COR-L47 (cell line): Measurements from ENCODE around the gene XXYLT1.
"Not testable (repeated sequence)": the region's sequence is repeated elsewhere in the genome, so short reads cannot be mapped to it uniquely, and the experiment has no call there.

Source experiments
- DNase-seq: peaks from one replicate; lab custom pipeline; 2025; lab: John Stamatoyannopoulos, UW

XXYLT1 gene

DNA sequence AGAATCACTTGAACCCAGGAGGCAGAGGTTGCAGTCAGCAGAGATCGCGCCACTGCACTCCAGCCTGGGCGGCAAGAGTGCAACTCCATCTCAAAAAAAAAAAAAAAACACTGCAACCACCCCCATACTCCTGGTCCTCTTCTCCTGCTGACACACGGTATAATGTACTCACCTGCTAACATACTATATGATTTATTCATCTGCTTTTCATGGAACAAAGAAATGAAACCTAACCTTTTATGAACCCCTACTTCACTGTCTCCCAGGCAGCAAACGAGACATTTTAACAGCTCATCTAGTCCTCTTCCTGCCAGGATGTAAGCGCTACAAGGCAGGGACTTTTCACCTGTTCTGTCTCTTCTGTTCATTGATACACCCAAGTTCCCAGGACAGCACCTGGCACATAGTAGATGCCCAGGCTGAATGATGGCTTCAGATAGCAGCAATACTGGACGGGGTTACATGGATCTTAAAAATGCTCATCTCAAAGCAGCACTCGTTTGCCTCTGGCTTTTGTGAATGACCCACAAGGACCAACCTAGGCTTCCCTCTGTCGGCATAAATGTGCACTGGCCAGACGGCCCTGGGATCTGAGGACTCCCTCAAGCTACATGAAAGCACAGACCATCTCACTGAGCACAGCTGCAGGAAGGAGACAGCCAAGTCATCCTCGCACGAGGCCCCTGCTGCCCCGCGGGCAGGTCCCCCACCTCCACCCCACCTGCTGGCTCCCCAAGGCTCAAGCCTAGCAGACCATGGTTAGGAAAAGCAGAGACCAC lies 20.3 kb downstream of the XXYLT1 start:
- DNase-seq, result no peak

DNA sequence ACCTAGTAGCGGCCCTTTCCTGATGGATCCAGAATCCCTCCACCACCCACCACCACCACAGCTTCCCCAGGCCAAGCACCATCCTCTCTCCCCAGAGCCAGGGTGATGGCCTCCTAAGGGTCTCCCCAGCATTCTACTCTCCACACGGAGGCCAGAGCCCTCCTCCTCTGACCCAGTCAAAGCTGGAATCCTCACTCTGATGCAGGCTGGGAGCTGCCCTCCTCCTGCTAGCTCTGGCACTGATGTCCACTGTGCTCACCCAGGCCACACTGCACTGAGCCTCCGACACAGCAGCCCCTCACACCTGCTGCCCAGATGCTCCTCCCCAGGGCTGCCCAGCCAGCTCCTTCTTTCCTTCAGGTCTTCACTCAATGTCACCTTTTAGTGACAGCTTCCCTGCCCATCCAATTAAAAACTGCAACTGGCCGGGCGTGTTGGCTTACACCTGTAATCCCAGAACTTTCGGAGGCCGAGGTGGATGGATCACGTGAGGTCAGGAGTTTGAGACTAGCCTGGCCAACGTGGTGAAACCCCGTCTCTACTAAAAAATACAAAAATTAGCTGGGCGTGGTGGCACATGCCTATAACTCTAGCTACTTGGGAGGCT lies 21.0 kb downstream of the XXYLT1 start:
- DNase-seq, result no peak

DNA sequence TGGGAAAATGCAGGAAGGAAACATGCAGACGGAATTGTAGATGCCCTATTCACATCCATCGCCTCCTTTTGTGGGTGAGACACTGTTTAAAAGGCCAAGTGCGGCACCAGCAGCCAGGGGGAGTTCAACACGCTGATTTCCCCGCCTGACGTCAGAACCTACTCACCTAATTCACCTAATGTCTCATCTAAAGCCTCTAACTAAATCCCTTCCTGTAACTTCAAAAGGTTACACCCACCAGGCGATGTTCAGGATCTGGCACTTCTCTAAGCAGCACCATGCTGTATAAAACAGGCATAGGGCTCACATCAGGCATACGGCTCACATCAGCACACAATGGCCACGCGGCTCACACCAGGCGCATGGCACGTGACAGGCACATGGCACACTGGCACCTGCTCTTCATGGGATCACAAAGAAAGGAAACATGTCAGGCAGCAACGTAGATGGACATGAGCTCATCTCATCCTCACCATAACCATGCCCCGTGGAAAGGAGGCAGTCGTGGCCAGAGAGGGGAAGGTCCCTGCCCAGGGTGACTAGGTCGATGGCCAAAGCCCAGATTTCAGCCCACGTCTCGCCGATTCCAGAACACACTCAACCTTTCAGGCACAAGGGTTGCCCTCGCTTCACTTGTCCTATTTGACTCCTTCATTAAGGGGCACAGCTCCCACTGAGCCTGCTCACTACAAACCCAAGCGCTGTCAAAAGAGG lies 21.7 kb downstream of the XXYLT1 start:
- no peak for DNase-seq

DNA sequence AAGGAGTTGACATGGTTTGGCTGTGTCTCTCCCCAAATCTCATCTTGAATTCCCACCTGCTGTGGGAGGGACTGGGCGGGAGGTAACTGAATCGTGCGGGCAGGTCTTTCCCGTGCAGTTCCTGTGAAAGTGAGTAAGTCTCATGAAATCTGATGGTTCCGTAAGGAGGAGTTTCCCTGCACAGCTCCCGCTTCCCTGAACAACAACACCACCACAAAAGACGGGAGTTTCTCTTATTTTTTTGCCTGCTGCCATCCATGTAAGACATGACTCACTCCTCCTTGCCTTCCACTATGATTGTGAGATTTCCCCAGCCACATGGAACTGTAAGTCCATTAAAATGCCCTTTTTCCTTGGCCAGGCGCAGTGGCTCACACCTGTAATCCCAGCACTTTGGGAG lies 22.7 kb downstream of the XXYLT1 start:
- DNase-seq, result no peak

DNA sequence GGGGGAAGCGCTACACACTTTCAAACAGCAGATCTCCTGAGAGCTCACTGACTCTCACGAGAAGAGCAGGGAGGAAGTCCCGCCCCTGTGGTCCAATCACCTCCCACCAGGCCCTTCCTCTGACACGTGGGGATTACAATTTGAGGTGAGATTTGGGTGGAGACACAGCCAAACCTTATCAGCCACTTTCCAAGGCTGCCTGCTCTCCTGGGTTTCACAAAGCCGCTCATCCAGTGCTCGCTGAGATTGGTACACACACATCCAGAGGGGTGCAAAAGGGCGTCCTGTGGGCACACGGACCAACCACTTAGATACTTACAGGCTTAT lies 23.1 kb downstream of the XXYLT1 start:
- DNase-seq, result no peak

DNA sequence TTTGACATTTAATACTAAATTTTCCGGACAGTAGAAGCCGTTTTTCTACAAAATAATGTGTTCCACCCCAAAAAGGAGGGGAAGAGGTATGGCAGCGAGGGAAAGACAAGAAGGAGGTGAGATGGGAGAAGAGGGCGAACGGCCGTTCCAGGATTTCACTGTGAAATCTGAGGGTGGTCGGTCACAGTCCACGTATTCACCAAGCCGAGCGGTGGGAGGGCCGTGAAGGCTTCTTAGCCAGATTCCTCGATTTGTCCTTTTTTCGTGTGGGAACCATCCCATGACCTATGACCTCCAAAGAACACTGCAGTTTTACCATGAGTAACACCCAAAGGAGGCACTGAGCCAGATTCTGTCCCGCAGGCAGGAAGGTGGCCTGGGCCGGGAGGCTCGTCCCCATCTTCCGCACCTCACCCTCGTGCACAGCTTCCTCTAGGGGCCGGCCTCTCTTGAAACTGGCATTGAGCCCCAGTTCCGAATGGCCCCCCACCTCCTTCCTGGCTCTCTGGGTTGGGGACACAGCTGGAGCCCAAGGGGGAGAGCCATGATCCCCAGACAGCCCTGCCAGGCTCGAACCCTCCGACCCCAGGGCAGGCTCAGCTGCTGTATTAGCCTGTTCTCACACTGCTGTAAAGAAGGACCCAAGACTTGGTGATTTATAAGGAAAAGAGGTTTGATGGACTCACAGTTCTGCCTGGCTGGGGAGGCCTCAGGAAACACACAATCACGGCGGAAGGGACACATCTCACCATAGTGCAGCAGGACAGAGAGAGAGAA lies 23.7 kb downstream of the XXYLT1 start:
- DNase-seq, result no peak

DNA sequence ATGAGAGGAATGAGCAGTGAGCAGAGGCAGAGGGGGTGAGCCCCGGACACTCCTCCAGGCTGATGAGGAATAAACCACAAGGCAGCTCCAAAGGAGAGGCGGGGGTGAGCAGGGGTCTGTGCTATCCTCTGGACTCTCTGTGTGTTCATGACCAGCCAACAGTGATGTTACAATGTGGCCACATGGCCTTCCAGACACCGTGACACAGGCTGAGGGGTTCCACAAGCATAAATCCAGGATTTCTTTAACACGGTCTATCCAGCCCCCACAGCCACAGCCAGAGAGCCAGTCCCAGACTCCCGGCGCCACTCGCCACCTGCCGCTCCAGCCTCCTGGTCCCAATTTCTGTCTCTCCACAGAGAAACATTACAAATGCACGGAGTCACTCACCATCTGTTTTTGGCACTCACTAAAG lies 24.4 kb downstream of the XXYLT1 start:
- no peak for DNase-seq

DNA sequence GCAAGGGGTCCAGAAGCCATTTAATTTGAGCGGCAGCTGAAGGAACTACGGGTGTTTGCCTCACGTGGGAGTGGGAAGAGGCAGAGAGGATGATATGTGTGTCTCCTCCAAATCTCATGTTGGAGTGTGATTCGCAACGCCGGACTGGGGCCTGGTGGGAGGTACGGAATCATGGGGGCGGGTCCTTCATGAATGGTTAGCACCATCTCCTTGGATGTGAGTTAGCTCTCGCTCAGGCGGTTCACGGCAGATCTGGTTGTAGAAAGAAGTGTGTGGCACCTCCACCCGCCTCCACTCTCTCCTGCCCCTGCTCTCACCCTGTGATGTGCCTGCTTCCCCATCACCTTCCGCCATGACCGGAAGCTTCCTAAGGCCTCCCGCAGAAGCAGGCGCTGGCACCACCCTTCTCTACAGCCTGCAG lies 25.4 kb downstream of the XXYLT1 start:
- DNase-seq, result no peak

DNA sequence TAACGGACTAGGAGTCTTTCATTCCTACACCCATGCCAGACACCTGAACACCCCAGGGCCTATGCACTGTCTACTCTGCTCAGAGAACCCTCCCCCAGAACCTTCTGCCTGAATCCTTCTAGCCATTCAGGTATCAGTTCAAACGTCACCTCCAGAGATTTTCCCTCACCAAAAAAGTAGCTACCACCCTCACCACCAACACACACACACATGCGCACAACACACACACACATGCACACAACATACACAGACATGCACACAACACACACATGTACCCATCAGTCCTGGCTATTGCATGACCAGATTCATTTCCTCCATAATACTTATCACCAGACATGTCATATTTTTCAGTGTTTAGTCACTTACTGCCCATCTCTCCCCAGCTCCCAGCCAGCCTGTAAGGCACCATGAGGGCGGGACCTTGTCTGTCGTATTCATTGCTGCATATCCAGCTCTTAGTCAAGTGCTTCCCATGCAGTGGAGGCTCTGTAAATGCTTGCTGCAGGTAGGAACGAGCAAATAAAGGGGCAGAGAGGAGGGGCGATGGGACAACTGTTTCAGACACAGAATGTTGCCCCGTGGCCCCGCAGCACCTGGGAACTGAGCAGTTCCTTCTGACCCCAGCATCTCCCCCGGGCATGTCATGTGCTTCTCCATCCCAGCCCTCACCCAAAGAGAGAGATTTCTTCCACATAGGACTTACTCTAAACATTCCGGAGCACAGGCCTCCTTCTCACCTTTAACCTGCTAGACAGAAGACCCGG lies 29.2 kb downstream of the XXYLT1 start:
- DNase-seq, result no peak

DNA sequence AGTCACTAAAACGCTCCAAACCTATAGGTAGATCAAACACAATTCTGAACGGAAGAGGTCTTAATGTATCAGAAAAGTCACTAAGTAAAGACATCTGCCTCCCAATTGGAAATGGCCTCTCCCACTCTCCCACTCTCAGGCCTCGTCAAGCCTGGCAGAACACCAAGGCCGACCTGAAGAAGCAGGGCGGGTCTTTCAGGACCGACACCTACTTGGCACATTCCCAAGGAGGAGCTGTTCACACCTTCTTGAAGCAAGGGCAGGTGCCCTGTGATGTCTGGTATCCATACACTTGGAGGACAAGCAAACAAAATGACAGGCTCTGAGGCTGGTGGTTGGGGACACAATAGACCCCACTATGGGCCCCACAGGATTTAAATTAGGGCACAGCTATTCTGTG lies 30.0 kb downstream of the XXYLT1 start:
- no peak for DNase-seq

DNA sequence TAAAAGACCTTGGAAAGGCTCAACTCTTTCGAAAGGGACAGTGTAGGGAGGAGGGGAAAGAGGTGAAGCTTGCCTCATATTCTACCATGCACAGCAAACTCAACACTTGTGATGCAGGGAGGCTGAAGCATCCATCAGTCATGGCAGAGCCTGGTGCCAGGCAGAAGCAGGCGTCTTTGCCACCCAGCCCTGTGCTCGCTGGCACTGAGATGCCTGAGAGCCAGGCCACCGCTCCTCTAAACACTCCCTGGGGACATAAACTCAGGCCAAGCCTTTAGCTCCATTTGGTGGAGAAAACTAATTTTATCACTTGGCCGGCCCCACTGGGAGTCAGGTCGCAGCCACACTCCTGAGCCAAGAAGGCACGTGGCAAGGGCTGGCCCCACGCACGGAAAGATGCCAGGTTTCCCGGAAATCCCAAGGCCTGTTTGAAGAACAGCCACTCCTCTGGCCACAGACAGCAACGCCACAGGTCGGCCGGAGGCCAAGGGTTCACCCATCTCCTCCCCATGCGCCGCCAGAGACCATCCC lies 30.7 kb downstream of the XXYLT1 start:
- no peak for DNase-seq

DNA sequence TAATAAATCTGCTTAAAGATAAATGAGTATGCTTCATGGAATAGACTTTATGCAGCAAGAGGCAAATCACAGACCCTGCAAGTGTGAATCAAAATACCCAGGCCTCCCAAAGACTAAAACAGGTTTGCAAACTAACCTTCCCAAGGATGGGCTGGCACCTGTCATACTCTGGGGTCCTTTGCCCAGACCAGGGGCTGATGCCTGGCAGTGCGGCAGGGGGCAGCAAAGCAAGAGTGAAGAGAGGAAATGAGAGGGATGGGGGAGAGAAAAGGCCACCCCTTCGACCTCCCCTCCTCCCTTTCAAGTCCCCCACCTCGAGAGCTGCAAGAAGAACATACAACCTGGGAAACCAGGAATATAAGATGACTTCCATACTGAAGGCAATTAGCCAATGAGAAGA lies 31.8 kb downstream of the XXYLT1 start:
- no peak for DNase-seq

DNA sequence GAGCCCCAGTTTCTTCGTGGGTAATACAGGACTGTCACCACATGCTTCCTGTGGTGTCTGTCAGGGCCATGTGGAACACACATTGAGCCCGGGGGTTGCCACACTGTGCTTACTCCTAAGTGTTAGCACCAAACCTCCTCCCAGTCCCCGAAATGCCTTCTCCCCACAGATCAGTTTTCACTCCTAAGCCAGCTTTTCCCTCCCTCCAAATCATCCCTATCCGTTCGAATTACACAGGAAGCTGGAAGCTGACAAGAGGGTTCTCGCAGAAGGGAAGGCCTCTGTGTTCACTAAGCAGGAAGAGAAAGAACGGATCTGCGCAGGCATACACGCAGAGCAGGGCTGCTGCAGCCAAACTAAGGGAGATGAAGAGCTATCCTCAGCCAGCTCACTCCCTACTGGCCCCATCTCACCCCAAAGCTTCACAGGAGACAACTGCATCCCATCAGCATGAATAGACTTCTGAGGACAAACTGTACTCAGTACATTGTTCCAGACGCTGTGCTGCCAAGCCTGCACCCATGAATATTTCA lies 32.3 kb downstream of the XXYLT1 start:
- no peak for DNase-seq

DNA sequence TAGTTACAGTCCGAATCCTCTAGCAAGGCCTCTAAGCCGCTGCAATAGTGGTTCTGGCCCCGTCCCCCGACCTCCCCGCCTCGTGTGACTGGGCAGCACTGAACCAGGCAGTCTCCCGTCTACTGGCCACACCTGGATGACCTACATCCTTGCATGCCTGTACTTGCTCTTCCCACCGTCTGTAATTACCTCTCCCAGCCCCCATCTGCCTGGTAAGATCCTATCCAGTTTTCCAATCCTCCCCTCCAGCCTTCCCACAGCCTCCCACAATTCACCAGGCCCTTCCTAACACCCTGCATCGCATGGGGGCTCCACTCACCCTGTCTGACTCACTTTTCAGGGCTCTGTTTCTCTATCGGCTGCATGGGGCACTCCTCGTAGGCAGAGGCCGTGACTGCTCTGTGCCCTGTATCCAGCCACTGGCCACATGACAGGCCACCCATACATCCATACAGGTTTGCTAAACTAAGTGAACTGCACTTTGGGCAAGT lies 32.8 kb downstream of the XXYLT1 start:
- DNase-seq, result no peak

DNA sequence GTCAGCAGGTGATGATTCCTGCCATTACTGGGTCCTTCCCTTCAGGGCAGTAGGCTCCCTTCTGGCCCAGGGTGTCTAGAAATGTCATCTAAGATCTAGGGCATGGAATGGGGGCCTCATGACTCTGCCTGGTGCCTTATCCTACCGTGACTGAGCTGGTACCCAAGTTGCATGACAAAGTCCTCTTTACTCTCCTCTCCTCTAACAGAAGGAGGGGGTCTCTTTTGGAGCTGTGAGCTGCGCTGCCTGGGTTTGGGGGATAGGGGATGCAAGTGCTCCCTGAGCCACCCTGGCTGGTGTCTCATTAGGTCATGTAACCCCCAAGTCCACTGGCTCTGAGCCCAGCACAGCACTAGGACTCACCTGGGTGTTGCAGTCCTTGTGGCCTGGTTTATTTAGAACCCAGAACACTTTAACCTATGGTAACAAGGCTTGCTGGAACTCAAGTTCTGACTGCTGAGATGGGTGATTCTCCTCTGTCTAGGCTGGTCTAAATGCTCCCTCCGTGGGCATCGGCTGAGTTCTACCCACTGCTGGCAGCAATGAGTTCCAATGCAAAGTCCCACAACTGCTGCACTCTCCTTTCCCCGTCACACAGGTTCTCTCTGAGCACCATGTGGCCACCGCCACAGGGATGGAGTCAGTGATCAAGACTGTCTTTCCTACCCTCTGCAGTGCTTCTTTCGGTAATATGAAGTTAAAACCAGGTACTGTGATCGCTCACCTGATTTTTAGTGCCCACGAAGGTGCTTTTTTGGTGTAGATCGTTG lies 34.0 kb downstream of the XXYLT1 start:
- no peak for DNase-seq

DNA sequence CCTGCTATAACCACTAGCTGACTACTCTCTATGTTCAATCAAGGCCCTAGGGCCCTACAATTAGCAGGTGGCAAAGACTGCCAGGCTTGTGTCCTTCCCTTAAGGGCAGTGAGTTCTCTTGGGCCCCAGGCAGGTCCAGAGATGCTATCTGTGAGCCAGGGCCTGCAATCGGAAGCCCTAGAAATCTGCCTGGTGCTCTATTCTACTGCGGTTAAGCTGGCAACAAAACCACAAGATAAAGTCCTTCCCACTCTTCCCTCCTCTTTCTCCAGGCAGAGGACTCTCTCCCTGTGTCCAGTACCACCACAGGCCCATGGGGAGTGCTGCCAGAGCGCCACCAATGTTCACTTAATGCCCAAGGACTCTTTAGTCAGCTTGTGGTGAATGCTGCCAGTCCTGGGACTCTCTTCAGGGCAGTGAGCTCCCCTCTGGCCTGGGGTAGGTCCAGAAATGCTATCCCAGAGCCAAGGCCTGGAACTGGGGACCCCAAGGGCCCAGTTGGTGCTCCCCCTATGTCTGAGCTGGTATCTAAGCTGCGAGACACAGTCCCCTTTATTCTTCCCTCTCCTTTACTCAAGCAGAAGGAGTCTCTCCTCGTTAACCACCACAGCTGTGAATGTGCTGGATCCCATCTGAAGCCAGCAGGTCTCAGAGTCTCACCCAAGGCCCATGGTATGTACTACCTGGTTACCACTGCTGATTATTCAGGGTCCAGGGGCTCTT lies 34.7 kb downstream of the XXYLT1 start:
- no peak for DNase-seq

DNA sequence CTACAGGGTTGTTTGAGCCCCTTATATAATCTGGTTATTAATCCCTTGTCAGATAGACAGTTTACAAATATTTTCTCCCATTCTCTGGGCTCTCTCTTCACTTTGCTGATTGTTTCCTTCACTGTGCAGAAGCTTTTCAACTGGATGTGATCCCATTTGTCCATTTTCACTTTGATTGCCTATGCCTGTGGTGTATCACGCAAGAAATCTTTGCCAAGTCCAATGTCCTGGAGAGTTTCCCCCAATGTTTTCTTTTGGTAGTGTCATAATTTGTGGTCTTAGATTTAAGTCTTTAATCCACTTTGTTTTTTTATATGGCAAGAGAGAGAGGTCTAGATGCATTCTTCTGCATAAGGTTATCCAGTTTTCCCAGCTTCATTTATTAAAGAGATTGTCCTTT lies 40.7 kb downstream of the XXYLT1 start:
- DNase-seq, result no peak

DNA sequence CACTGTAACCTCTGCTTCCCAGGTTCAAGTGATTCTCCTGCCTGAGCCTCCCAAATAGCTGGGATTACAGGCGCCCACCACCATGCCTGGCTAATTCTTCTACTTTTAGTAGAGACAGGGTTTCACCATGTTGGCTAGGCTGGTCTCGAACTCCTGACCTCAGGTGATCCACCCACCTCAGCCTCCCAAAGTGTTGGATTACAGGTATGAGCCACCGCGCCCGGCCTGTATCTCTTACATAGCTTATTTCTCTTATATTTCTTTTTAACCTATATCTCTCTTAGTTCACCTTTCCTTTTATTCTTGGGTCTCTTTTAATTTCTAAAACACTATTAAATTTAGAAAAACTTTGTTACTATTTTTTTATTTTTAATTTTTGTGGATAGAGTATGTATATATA lies 42.1 kb downstream of the XXYLT1 start:
- DNase-seq, result not testable (repeated sequence)

DNA sequence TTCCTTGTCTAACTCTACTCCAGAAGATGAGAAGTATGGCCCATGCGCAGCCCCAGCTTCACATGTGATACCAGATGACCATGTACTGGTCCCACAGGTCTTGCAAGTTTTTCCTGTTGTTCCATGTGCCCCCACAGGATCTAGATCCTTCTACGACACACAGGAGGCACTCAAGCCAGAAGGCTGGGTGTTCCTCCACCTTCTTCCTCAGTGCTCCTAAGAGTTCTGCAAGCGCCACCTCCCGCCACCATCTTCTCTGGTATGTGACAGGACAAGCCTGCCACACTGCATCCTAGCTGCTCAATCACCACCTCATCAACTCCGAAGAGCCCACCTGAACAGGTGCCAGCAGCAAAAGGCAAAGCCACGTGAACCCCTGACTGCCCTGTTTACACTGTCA lies 43.1 kb downstream of the XXYLT1 start:
- no peak for DNase-seq
